CD4-positive, alpha-beta T cell treated with Interleukin-12 subunit alpha and Interleukin-12 subunit beta, for 1 hour (primary cell): Measurements from ENCODE around the gene NUDT22.

ENCODE experiments used
- DNase-seq: peaks from one replicate; pipeline ENCODE4 v3.0.0-alpha.2; 2020

NUDT22 gene

GRCh38 chr11:64207256-64208085, 18.6 kb upstream of the NUDT22 start:
- peak; percentile 77 for DNase-seq

DNA sequence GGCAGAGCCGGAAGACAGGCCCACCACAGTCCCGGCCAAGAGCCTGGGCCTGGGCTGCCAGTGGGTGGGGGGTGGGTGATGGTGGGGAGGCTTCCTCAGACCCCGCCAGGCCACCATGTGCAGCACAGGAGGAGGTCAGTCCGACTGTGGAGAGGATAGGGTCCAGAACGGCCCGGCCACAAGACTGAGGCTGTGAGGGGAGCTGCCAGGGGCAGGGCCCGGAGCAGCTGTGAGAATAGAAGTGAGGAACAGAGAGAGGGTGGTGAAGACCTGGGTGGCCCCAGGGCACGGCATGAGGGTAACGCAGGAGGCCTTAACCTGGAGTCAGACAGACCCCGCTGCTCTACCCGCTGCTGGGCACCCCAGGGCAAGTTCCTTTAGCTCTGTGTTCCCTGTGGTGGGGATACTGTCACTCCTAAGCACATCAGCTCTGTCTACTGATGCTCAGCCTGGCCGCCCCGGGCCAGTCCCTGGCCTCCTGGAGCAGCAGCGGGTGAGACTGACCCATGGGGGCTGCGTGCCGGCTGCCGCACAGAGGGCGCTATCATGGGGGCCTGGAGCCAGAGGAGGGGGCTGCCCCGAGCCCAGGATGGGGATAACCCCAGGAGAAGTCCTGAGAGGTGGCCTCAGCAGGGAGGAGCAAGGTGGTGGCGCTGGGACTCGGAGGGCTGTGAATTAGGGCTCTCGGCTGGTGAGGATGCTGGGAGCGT, 17.8 kb upstream of the NUDT22 start:
- no peak for DNase-seq

DNA sequence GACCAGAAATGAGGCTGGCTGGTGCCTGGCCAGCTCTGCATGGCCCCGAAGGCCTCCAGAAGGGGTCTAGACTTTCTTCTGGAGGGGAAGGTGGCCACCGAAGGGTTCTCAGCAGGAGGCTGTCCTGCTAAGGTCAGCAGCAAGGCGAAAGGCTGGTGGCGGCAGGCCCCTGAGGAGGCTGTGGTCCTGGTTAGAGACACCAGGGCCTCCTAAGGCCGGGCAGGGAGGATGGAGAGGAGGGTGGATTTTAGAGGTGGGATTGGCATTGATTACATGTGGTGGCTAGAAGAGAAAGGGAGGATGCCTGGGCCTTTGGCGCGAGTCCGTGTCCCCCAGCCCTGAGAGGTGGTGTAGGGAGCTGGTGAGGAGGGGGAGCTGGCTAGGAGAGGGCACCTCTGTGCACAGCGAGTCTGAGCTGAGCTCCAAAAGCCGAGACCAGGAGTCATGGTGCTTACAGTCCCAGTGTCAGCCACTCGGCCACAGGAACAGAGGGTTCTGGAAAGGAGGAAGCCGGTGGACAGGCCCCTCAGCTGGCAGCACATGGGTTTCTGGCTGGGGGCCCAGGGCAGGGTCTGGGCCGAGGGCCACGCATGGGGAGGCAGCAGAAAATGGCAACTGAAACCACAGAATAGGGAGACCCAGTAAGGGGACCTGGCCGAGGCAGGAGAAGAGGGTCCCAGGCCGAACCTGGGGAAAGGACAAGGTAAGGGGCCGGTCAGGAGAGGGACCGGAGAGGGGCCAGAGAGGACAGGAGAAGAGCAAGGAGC, 17.1 kb upstream of the NUDT22 start:
- no peak for DNase-seq

DNA sequence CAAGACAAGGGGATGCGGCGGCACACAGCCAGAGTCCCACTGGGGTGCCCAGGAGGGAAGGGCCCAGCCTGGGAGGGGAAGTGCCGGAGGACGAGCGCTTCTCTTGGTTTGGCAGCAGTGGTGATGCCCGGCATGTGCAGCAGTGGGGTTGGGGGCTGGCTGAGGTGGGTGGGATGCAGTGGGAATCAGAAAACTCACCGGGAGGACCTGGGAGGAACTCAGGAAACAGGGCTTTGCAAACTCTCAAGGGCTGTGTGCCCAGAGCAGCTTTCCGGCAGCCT, 16.6 kb upstream of the NUDT22 start:
- DNase-seq, result no peak

- no peak for DNase-seq
Measured at GRCh38 chr11:64210301-64211020, 15.6 kb upstream of the NUDT22 start.

DNA sequence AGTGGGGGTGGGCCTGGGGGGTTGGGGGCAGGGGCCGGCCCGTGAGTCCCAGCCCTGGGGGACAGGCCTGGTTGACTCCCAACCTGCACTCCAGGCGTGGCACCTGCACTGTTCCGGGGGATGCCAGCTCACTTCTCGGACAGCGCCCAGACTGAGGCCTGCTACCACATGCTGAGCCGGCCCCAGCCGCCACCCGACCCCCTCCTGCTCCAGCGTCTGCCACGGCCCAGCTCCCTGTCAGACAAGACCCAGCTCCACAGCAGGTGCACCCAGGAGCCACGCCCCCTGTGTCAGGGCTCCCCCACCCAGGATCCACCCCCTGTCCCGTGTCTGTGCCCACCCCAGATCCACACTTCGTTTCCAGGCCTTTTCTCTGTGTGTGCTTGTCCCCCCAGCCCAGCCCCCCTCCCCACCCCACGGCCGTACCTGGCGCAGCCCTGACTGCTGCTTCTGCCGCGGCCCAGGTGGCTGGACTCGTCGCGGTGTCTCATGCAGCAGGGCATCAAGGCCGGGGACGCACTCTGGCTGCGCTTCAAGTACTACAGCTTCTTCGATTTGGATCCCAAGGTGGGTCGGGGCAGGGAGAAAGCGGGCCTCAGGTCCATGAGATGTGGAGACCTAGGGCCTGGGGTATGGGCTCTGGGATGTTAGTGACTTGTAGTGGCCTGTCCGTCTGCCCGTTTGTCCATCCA, 14.7 kb upstream of the NUDT22 start:
- no peak for DNase-seq

DNA sequence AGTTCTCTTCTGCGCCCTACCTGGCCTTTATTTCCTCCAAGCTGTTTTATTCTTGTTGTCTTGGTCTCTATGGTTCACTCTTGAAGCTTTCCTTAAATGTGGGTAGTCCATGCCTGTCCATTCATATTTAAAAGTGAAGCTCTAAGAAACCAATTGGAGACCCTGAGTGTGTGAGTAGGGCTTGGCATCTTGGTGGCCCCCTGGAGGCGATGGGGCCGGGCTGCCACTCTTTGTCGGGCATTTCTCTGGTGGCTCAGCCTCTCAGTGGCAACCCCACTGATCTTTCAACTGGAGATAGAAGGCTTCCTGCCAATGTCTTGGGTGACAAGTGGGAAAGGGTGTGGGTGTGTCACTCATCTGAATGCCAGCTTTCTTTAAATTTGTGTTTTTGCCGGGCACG, 9.2 kb upstream of the NUDT22 start:
- no peak for DNase-seq

DNA sequence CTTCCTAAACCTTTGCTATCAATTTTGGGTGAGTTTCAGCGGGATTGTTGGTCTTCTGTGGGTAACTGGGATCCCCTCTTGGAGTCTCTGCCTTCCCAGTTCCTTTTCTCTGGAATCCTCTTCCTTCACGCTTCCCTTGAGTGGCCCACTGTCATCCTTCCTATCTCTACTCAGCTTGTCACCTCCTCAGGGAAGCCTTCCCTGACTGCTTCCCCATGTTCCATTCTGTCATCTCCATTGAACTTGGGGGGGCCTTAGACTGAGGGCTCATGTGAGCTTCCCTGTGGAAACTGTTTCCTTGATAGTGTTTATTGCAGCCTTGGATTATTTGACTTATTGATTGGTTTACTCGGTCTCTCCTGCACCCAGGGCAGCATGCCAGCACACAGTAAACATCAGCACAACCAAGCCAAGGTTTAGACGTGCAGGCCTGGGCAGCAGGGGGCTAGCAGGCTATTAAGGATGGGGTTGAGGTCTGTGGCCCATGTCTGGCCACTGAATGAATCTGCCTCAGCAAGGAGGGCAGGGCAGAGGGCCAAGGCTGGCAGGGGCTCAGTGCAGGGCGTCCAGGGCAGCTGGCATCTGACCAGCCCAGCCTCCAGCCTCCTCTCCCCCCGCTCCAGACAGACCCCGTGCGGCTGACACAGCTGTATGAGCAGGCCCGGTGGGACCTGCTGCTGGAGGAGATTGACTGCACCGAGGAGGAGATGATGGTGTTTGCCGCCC, 7.3 kb upstream of the NUDT22 start:
- DNase-seq, result no peak

GRCh38 chr11:64219354-64219684, 6.8 kb upstream of the NUDT22 start:
- no peak for DNase-seq

GRCh38 chr11:64219755-64220154, 6.3 kb upstream of the NUDT22 start:
- no peak for DNase-seq

DNA sequence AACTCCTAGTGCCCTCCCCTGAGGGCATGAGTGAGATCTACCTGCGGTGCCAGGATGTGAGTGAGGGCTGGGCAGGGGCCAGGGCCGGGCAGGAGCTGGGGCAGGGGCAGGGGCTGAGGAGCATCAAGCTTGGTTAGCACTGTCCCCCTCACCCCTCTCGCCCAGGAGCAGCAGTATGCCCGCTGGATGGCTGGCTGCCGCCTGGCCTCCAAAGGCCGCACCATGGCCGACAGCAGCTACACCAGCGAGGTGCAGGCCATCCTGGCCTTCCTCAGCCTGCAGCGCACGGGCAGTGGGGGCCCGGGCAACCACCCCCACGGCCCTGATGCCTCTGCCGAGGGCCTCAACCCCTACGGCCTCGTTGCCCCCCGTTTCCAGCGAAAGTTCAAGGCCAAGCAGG, 5.8 kb upstream of the NUDT22 start:
- DNase-seq, result no peak

- DNase-seq, result no peak
Measured at GRCh38 chr11:64220798-64221197, 5.3 kb upstream of the NUDT22 start.

DNA sequence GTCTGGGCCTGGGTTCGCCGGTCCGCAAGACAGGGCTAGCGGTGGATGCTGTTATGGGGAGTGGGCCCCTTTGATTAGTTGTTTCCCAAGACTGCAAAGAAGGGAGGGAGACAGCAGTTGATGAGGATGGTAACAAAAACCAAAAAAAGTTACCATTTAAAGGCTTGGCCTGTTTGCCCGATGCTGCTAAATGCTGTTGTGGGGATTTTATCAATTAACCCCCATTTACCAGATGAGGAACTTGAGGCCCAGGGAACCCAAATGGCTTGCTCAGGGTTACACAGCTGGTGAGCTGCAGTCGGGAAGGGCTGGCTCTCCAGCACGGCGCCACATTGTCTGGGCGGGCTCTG, 3.4 kb upstream of the NUDT22 start:
- DNase-seq, result no peak

DNA sequence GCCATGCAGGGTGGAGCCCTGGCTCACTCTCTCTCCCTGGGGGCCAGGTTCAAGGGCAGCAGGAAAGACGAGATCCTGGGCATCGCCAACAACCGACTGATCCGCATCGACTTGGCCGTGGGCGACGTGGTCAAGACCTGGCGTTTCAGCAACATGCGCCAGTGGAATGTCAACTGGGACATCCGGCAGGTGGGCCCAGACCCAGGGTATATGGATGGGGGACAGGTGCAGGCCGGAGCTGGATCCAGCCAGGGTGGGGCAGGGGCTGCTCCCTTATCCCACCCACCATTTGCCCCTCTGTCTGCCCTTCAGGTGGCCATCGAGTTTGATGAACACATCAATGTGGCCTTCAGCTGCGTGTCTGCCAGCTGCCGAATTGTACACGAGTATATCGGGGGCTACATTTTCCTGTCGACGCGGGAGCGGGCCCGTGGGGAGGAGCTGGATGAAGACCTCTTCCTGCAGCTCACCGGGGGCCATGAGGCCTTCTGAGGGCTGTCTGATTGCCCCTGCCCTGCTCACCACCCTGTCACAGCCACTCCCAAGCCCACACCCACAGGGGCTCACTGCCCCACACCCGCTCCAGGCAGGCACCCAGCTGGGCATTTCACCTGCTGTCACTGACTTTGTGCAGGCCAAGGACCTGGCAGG, 2.9 kb upstream of the NUDT22 start:
- DNase-seq, result no peak

DNA sequence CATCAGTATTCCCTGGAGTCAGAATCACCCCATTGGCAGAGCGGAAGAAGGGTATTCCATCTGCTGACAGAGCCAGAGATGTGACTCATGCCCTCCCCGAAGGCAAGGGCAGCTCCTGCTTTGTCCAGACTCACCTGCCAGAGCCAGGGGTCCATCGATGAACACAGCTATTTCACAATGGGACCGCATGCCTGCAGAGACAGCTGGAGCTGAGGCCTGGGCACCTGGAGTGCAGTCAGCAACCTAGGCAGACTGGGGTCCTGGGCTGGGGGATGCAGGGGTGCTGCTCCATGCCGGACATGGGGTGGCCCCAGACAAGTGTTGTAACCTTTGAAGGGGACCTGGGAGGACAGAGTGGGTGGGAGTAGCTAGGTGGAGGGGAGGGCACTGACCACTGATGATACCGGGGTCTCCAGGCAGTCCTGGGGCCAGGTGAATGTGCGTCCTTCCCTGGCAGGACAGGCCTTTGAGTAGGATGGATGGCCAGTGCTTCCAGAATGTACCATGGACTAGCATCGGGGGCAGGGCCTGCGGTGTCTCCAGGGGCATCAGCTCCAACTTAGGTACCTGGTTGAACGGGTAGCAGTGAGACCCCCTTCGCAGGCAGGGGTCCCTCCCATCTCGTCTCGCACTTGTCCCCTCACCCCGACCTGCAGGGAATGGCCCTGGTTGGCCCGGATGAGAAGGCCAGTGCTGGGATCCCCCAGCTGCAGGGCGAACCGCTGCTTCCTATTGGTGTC, 1.8 kb upstream of the NUDT22 start:
- no peak for DNase-seq

- DNase-seq, result no peak
Measured at GRCh38 chr11:64224891-64225607, 1.0 kb upstream of the NUDT22 start.

- peak; percentile 69 for DNase-seq
Measured at GRCh38 chr11:64226507-64227051, 505 bp downstream of the NUDT22 start.

- DNase-seq, result no peak
Measured at GRCh38 chr11:64227405-64227956, 1.4 kb downstream of the NUDT22 start.

GRCh38 chr11:64229090-64229743, 3.1 kb downstream of the NUDT22 start:
- DNase-seq, result no peak
